Midbrain (tissue), 1 donor: ENCODE measurements around the gene MFN1.
"Not testable (repeated sequence)": the region's sequence is repeated elsewhere in the genome, so short reads cannot be mapped to it uniquely, and the experiment has no call there.

Experiments used
- DNase-seq: peaks from one replicate; lab custom pipeline; 2025; lab: John Stamatoyannopoulos, UW

Gene MFN1

DNA sequence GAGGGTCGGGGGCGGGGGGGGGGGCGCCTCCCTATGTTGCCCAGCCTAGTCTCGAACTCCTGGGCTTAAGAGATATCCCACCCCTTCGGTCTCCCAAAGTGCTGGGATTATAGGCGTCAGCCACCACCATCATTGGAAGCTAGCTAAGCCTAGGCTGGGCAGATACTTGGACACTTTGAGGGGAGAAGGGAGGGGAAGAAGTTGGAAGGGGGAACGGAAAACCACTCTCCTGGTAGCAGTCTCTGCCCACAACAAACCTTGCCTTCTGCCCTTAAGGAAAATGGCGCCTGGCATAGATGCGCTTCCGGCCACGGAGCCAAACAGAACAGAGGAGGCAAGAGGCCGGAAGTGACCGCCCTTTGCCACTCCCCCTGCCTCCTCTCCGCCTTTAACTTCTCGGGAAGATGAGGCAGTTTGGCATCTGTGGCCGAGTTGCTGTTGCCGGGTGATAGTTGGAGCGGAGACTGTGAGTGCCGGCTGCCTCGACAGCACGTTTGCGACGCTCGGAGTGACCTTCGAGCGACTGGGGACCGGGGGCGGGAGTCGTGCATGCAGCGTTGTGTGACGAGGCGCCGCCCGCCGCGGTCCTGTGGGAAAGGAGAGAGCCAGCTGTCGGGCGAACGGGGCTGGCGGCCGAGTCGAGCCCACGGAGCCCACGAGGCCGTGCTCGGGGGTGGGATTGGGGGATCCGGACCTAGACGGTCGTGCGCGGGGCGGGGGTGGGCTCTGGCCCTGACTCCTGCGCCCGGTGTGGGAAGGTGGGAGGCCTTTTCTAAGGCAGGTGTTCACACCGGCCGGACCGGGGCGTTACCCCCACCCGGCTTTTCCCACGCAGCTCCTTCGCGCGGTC lies at the start of gene MFN1:
Gene MFN1 (plus strand): TSS at position 365 of the 850 bp plus-strand sequence. CDS start 1,143 bp downstream, outside the sequence.
- peak; percentile 94 for DNase-seq

GRCh38 chr3:179297971-179298725 lies 49.4 kb upstream of the MFN1 start:
- DNase-seq = no peak

GRCh38 chr3:179299316-179299715 lies 48.2 kb upstream of the MFN1 start:
- DNase-seq = no peak

DNA sequence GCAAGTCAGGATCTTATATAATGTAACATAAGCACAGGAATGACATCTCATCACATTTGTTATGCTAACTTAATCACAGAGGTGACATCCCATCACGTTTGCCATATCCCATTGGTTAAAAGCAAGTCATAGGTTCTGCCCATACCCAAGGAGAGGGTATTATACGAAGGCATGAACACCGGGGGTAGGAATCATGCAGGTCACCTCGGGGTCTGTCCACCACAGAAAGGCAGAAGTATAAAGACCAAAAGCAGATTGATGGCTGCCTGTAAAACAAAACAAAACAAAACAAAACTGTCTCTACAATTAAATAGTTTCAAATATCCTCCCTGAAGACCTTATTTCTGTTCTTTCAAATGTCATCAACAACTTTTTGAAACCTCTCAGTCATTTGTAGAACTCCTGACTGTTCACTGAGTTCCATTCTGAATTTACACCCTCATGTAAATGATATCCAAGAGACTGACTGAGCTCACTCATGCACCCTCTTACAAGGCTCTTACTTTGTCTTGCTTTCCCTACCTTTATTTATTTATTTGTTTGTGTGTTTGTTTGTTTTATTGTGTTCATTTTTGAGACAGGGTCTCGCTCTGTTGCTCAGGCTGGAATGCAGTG lies 47.4 kb upstream of the MFN1 start:
- no peak for DNase-seq

DNA sequence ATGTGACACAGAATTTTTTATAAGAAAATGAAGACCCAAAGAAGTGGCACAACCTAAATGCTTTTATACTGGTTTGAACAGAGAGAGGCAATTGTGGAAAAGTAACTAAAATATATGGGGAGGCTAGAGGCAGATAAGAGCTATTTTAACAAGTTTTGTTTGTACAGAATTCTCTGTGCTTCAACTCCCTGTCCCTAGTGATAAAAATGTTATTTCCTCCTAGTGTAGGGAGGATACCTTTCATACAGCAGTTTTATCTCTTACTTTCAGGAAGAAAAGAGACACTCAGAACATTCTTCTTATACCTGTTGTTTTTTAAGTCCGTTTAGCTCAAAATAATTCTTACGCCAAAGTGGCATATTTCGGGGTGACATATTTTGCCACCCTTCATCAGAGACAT lies 45.9 kb upstream of the MFN1 start:
- no peak for DNase-seq

- no peak for DNase-seq
These were observed 45.4 kb upstream of the MFN1 start for GRCh38 chr3:179302111-179302510.

DNA sequence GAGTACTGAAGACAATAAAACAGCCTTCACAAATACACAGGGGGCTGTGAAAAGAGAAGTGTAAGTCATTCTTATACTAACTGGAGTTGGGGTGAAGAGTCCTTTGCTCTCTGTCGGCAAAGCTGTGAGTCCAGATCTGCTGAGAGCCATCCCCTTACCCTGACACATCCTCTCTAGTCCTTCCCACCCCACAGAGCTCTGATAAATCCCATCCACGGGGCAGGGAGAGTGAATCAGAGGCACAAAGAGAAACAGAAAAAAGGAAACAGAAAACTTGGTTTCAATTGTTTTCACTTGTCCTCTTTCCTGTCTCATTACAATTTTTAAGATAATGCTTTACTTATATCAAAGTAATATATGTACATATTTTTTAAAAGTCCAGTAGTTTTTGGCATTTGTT lies 42.9 kb upstream of the MFN1 start:
- DNase-seq = no peak

- DNase-seq = not testable (repeated sequence)
These were observed 40.1 kb upstream of the MFN1 start for GRCh38 chr3:179307362-179307761.

- no peak for DNase-seq
These were observed 39.5 kb upstream of the MFN1 start for GRCh38 chr3:179308001-179308400.

GRCh38 chr3:179309225-179310078 lies 38.1 kb upstream of the MFN1 start:
- DNase-seq = no peak

- DNase-seq = no peak
These were observed 28.6 kb upstream of the MFN1 start for GRCh38 chr3:179318876-179319275.

DNA sequence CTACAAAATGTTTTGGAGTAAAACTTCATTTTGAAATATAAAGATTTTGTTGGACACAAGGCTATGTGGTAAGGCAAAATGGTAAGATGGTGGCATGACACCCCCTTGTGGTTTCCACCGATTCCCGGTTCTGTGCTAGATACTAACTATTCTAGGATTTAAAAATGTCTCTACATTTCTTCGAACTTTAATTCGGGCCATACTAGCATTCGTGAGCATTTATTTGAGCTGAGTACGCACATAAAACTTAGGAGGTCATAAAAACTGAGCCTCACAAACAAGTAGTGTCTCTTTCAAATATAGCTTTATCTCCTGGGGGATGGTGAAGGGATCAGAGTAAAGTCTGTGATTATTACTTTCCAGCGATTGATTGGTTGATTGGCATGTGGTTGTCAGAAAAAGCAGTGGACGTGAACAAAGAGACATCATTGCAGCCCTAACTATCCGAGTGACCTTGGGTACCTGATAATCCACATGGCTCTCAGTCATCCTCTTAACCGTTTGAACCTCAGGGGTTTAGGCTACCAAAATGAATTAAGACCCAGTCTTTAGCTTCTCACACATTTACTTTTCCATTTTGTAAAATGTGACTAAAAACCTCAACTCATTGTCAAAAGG lies 25.7 kb upstream of the MFN1 start:
- peak; percentile 27 for DNase-seq

GRCh38 chr3:179322286-179323196 lies 25.0 kb upstream of the MFN1 start, which contains the start of gene ZNF639:
Gene ZNF639 (plus strand): TSS chr3:179323031. CDS start chr3:179328294, 5,263 bp downstream.
- DNase-seq = peak; percentile 81

DNA sequence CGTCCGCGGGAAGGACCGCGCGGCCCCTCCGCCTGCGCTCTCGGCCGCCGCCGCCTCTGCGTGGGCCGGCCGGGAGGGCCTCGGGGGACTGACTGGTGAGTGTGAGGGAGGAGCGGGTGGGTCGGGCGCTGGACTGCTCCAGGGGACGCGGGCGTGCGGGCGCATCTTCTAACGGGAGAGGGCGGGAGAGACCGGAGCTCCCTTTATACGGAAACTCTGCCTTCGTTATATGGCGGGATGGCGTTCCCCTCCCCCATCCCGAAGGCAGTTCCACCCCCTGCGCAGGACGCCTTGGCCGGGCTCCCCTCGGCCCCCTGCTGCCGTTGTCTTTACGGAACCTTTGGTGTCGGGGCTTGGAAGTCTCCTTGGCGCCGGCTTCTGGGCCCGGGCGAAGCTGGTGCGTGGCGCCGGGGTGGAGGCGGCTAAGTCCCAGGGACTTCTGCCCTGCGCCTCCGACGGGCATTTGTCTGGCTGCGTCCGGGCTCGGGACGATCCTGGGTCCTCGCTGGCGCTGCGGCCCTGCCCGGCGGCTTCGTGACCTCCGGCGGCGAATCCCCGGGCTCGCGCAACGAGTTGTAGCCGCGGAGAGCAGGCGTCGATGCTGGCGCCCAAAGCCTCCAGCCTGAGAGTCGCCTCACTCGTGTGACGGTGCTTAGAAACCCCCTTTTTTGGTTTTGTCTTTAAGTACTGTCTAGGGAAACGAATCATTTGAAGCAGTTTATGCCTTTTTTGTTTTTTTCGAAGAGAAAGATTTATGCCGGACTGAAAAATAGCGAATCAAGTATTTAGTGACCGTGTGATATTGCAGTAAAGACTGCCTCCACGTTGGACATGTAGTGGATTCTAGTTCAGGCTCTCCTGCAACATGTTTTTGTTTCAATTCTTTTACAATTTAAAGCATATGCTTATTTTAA lies 24.1 kb upstream of the MFN1 start:
- DNase-seq = peak; percentile 70

GRCh38 chr3:179324270-179324754 lies 23.2 kb upstream of the MFN1 start:
- DNase-seq = no peak

GRCh38 chr3:179330438-179330837 lies 17.1 kb upstream of the MFN1 start:
- DNase-seq = no peak

- DNase-seq = no peak
These were observed 15.3 kb upstream of the MFN1 start for GRCh38 chr3:179332240-179332639.

DNA sequence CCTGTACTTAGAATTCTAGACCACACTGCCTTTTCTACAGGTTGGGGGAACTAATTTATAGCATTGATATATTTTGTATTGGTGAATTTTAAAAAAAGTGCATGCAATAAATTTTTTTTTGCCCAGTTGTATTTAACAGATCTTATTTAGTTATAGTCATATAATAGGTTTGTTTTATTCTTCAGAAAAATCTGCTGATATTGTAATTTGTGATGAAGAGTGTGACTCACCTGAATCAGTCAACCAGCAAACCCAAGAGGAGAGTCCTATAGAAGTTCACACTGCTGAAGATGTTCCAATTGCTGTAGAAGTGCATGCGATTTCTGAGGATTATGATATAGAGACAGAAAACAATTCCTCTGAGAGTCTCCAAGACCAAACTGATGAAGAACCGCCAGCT lies 14.4 kb upstream of the MFN1 start:
- DNase-seq = no peak
